ENCODE data around the gene TYR.
"Not testable (repeated sequence)": the region's sequence is repeated elsewhere in the genome, so short reads cannot be mapped to it uniquely, and the experiment has no call there.

Gene TYR

DNA sequence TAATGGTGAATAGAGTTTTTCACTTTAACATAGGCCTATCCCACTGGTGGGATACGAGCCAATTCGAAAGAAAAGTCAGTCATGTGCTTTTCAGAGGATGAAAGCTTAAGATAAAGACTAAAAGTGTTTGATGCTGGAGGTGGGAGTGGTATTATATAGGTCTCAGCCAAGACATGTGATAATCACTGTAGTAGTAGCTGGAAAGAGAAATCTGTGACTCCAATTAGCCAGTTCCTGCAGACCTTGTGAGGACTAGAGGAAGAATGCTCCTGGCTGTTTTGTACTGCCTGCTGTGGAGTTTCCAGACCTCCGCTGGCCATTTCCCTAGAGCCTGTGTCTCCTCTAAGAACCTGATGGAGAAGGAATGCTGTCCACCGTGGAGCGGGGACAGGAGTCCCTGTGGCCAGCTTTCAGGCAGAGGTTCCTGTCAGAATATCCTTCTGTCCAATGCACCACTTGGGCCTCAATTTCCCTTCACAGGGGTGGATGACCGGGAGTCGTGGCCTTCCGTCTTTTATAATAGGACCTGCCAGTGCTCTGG lies at the start of gene TYR:
Gene TYR (plus strand): TSS at position 185 of the 541 bp plus-strand sequence. CDS start 79 bp downstream, at position 264.
- DNase-seq (ENCODE audit: low spot score): no peak

DNA sequence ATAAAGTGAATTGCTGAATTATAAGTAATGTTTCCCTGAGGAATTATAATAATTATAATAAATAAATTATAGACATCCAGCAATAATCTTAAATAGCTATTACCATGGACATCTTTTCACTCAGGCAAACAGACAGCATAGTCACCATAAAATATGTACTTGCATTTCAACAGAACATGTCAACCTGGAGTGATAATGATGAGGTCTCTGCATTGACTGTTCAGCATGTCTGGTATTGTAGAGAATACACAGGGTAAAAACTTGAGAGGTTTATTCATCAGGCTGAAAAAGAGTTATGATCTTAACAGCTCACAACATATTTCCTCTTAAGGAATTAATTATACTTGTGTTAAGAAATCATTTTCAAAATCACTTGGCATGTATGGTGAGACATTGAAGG lies 41.1 kb upstream of the TYR start:
- no peak for DNase-seq (ENCODE audit: low spot score)

DNA sequence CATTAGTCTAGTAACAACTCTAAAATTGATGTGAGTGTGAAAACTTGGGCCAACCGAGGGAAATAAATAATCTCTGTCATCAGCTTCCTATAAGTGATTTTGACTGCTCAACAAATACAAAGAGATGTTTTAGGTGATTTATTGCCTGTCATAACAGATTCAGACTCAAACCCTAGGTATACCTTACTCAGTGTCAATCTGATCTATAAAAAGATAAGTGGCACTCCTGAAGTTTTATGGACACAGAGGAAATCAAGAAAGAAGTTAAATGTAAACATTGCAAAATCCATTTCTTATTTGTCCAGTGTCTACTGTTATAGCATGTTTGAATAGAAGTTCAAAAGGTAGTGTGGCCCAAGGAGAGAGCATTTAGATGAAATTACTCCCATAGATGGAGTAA lies 30.4 kb upstream of the TYR start:
- DNase-seq (ENCODE audit: low spot score): no peak

DNA sequence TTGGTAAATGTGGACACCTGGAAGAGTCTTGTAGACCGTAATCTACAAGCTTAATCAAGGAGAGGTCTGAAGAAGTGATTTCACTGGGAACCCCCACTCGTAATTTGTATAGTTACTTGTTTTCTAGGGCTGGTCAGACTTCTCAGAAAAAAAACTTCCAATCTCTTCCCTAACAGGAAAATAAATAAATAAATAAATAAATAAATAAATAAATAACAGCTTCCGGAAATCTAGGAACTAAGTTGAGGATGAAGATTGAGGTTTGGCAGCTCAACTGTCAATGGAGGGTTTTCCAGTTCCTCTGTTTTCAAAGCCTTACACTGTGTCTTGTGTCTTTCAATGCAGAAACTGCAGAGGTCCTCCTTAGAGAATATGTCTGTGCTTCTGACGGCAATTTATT lies 17.7 kb upstream of the TYR start:
- DNase-seq (ENCODE audit: low spot score): no peak

DNA sequence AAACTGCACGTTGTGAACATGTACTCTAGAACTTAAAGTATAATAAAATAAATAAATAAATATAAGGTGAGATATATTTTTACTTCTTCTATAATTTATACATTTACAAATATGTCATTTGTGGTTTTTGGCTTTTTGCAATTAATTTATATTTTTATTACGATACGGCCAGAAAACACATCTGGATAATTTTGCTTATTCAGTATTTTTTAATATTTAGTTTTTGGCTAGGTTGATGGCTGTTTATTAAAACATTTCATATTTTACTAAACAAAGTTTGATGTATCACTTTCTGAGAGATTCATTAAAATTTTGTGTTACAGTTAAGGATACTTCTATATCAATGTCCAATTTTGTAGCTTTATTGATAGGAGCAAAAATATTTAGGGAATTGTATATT lies 15.7 kb upstream of the TYR start:
- no peak for DNase-seq (ENCODE audit: low spot score)

DNA sequence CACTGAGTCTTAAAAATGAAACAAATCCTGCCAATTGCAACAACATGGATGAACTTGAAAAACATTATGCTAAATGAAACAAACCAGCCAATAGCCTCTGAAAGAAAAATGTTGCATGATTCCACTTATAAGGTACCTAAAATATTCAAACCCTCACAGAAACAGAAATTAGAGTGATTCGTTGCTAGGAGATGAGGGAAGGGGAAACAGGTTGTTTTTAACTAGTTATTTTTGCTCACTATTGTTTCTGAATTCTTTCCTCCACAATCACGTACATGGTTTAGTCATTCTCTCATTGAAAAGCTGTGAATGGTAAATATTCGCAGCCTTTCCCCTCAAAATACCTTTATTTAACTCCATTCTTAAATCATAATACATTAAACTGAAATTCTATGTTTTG lies 14.0 kb upstream of the TYR start:
- DNase-seq (ENCODE audit: low spot score): no peak

DNA sequence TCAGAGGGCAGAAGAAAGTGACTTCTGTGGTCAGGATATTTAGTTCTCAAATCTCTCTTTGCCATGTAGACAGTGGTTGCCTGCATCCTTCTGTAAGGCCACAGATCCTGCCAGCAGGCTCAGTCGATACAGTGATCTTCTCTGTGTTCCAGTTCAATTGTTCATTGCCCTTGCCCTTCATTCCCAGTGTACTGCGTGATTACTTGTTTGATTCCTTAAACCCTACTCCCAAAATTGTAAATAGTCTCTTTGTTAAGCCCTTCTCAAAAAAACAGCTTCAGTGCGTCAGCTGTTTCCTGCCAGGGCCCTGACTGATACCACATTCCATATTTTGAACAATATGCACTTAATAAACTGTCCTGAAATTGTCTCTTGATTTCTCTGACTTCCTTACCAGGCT lies 9.3 kb upstream of the TYR start:
- no peak for DNase-seq (ENCODE audit: low spot score)

DNA sequence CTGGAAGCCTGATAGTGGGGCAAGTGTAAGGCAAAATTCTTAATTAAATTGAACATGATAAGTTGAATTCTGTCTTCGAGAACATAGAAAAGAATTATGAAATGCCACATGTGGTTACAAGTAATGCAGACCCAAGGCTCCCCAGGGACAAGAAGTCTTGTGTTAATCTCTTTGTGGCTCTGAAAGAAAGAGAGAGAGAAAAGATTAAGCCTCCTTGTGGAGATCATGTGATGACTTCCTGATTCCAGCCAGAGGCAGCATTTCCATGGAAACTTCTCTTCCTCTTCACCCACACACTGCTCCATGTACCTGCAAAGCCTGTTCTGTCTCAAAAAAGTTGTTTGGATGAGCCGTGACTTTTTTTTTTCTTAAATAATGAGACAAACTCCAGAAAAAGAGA lies 1.9 kb upstream of the TYR start:
- no peak for DNase-seq (ENCODE audit: low spot score)

DNA sequence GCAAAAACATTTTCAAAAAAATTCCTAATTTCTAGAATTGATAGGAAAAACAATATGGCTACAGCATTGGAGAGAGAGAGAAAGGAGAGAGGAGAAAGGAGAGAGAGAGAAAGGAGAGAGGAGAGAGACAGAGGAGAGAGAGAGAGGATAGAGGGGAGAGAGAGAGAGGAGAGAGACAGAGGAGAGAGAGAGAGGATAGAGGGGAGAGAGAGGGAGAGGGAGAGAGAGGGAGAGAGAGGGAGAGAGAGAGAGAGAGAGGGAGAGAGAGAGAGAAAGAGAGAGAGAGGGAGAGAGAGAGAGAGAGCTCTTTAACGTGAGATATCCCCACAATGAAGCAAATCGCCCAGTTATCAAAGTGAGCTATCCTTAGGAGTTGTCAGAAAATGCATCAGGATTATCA lies 737 bp upstream of the TYR start:
- no peak for DNase-seq (ENCODE audit: low spot score)

DNA sequence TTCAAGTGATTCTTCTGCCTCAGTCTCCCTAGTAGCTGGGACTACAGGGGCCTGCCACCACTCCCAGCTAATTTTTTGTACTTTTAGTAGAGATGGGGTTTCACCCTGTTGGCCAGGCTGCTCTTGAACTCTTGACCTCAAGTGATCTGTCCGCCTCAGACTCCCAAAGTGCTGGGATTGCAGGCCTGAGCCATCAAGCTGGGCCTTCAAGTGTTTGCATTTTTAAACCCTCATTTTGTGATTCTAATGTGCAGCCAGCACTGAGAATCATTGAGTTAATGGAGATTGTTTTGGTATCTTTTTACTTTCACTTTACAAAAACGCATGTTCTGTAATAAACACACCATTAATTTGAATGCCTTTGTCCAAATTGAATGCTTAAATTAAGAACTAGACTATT lies 3.4 kb downstream of the TYR start:
- DNase-seq (ENCODE audit: low spot score): no peak

DNA sequence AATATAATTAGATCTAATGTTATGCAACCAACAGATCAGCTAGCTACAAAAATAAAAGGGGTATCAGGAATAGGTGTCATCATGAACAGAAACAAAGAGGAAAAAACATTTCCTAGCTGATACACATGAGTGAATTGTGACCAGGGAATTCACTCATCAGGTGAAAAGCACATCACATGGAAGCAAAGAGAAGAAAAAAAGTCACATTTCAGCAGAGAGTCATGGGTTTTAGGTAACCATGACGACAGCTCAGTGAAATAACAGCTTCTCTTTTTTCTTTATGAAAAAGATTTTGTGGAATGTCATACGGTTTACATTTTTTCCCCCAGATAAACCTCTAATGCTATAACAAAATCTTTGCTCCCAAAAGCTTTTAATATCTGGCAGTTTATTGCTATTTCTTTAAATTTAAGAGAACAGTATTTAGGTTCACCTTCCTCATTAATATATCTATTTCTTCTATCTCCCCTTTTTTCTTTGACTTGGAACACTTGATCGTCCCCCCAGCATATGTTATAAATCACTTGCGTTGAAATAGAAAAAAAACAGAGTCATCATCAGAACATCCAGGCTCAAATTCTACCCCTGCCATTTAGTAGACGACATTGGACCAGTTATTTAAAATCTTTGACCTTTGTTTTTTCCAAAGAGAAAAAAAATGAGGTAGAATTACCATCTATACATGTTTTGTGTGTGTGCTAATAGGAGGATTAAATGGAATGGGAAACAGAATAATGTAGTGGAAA lies 5.3 kb downstream of the TYR start:
- peak; percentile 25 for DNase-seq (ENCODE audit: low spot score)

DNA sequence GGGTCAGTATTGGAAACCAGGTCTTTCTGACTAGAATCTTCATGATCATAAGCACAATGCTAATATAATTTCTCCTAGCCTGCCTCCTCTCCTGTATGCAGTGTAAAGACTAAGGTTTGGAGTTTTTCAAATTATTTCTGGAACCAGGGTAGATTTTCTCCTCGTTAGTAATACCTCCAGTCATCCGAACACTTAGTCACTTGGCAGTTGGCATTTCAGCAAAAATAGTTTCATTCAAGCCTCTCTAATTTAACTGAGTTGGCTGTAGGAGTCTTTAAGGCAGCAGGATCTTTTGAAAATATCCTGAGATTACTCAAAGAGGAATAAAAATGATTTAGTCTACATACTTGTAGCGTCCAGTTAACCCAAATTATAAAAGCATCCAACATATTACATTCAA lies 6.3 kb downstream of the TYR start:
- peak; percentile 58 for DNase-seq (ENCODE audit: low spot score)

DNA sequence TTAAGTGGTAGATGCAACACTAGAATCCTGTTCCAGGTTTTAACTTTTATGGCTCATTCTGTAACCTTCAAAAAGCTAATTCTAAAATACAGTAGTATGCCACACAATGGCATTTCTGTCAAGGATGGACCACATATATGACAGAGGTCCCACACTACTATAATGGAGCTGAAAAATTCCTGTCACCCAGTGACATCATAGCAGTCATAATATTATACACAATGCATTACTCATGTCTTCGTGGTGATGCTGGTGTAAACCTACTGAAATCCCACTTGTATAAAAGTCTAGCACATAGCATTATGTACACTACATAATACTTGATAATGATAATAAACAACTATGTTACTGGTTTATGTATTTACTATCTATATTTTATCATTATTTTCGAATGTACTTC lies 12.1 kb downstream of the TYR start:
- DNase-seq (ENCODE audit: low spot score): no peak

DNA sequence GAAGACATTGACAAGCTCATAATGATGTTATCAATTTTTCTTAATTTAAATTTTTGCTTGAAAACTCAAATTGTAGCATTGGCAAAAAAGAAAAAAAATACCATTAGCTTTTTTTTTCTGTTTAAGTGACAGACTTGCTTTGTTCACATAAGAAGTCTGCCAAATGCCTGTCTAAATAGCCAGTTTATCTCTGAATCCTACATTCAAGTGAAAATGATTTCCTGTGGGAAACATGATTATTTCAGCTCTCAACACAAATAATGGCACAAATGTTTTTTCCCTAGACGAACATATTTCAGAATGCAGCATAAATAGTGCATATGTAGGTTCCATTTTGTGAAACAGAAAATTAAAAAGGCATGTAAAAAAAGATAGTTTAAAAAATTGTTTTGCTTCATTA lies 23.5 kb downstream of the TYR start:
- DNase-seq (ENCODE audit: low spot score): no peak

DNA sequence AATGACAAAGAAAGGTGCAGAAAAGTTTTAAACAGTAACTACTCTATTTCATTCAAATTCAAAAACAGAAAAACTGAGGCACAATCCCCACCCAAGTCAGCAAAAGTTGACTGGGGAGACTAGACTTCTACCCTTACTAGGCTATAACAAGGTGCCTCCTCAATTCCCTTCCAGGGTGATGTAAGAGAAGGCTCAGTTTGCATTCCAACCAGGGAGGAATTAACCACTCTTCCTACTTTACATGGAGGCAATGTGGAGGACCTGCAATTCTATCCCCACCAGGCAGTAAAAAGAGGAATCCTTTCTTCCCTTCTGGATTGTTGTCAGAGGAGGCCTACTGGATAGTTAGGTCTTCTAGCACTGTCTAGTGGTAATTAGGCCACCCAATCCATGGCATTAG lies 26.1 kb downstream of the TYR start:
- no peak for DNase-seq (ENCODE audit: low spot score)

DNA sequence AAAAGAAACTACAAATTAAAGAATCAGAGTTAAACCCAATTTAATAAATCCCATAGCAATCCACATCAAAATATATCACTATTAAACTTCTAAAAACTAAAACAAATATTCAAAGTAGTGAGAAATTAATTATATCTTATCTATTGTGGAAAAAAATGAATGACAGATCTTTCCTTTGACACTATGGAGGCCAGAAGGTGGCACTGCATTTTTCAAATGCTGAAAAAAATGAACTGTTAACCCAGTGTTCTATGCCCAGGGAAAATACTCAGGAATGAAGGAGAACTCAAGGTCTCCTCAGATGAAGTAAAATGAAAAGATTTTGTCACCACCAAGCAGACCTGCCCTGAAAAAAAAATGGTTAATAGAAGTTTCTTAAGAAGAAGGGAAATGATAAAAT lies 27.7 kb downstream of the TYR start:
- DNase-seq (ENCODE audit: low spot score): no peak

DNA sequence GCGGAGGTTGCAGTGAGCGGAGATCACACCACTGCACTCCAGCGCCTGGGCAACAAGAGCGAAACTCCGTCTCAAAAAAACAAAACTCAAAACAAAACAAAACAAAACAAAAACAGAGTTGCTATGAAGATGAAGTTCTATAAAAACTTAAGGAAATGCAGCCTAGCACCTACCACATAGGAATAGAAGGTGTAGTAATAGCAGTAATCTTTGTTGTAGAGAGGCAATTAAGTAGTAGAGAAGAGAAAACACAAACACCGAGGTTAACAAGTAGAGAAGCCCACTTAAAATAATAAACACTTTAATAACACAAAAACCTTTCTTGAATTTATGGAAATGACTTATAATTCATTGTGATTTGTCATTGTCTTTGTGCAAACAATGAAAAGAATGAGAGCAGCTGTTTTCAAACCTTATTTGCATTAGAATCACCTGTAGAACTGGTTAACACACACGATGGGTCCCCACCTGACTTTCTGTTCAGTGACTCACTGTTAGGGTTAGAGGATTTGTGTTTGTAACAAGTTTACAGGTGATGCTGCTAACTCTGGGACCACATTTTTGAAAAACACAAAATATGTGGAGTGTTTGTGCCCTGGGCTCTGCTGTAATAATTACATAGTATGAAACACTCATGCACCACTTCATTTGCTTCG lies 43.1 kb downstream of the TYR start:
- DNase-seq (ENCODE audit: low spot score): no peak

DNA sequence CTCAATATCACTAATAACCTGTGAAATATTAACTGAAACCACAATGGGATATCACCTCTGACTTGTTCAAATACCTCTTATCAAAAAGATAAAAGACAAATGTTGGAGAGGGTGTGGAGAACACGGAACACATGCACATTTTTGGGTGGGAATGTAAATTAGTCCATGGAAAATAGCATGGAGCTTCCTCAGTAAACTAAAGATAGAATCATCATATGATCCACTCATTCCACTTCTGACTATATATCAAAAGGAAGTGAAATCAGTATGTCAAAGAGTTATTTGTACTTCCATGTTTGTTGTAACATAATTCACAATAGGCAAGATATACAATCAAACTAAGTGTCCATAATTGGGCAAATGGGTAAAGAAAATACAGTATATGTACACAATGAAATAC lies 57.4 kb downstream of the TYR start:
- no peak for DNase-seq (ENCODE audit: low spot score)

DNA sequence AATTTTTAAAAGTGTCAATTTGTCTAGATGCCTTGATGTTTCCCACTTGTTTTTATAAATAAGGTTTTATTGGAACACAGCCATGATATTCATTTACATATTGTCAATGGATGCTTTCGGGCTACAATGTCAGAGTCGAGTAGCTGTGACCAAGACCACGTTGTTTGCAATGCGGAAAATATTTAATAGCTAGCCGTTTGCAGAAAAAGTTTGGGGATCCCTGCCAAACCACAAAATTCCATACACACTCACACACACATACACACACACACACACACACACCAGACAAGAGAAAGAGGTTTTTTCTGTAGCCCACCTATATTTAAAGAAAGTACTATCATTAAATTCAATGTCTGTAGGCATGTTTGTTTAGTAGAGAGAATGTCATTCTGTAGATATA lies 58.3 kb downstream of the TYR start:
- no peak for DNase-seq (ENCODE audit: low spot score)

DNA sequence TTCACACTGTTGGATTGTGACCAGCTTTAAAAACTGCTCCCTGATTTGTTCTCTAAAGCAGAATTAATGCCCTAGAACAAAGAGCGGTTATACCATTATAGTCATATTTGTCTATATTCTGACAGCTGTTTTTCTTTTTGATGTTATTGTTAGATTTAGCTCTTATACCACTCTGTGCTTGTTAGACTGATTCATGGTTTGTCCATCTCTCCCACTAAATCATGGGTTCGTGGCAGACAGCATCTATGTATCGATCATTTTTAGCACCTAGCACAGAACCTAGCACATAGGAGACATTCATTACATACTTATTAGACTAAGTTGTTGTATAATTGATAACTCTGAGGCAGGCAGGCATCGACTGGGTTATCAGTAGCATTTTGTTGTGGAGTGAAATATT lies 69.3 kb downstream of the TYR start:
- DNase-seq (ENCODE audit: low spot score): not testable (repeated sequence)

DNA sequence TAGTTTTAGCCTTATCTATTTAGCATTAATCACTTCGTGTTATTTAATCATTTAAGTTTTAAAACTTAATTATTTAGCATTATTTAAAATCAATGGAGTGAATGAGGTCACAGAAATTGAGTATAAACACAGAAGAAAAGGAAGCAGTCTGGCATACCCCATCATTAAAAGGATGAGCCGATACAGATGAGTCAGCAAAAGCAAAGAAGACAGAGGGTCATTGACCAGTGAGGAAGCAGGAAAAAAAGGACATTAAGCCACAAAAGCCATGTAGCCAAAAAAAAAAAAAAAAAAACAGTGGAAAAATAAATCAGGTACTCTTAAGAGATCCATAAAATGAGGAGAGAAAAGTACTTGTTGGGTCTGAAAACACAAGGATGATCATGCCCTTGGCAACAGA lies 71.5 kb downstream of the TYR start:
- no peak for DNase-seq (ENCODE audit: low spot score)

DNA sequence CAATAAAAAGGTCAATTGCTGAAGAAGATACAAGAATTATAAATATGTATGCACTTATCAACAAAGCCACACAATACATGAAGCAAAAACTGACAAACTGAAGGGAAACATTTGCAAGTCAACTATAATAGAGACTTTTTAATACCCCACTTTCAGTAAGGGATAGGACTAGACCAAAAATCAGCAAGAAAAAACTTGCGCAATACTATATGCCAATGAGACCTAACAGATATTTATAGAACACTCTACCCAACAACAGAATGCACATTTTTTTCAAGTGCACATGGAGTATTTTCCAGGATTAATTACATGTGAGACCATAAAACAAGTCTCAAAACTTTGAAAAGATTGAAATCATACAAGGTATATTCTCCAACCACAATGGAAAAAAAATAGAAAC lies 83.8 kb downstream of the TYR start:
- not testable (repeated sequence) for DNase-seq (ENCODE audit: low spot score)

DNA sequence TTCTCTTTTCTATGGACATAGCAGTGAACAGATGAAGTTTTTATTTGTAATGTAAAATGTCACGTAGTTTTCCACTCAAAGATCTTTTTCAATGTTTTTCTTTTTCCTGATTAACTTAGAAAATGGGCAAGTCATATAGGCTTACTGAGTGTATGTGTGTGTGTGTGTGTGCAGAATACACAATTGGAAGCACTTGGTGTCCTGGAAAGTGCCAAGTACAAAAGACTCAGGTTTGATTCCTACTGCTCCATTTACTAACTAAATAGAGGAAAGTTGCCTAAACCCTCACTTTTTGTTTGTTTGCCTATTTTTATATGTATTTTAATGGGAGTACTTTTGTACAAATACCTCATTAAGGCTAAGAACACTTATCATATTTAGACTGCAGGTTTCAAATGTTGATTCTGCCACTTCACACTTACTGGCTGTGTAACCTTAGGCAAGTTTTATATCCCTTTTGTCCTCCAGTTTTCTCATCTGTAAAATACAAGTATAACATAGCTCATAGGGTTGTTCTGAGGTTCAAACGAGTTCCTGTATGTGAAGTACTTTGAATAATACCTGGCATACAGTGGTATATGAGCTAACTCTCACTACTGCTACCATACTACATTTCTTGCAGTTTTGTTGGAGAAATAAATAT lies 90.1 kb downstream of the TYR start:
- DNase-seq (ENCODE audit: low spot score): no peak
